Naive thymus-derived CD8-positive, alpha-beta T cell (primary cell): ENCODE data around the gene DSCAM. TPM values are rescaled to one million over a fixed set of nuclear protein-coding genes. Genes with fewer than 3 reads are reported as not detected.
A peak's percentile ranks its signal among the peaks of the same experiment; 100 is the strongest.

Experiments
- ATAC-seq, 2 donors: fragments of 150-1000 bp; cut with Tn5 transposase in 1 of 2; sonication (Bioruptor Pico), chemical (Tn5 transposase) in 1 of 2; 1 replicate in 1 of 2; 2 replicates in 1 of 2; pipeline ENCODE4 v1.10.0; 2021; ENCODE audit warnings: mild to moderate bottlenecking in 2 of 2, moderate library complexity in 2 of 2
- POLR2A ChIA-PET: fragments of 350-600 bp; sonication (Branson Sonifier 250); formaldehyde crosslinking; loops from one replicate; lab custom pipeline; 2021; ENCODE audit warnings: antibody characterized with exemption; lab: Charles Lee
- DNase-seq, 10 donors: peaks; one replicate each; pipeline versions ENCODE4 v3.0.0 to v3.0.0-alpha.2; 2020 to 2022
- H3K27ac Mint-ChIP-seq, 10 donors: one replicate each; pipeline ENCODE4 v1.8.0; 2020 to 2022; ENCODE audit warnings: mild to moderate bottlenecking in 10 of 10, mixed read lengths in 10 of 10, moderate library complexity in 4 of 10, inconsistent platforms in 1 of 10
- H3K27me3 Mint-ChIP-seq, 5 donors: one replicate each; pipeline ENCODE4 v1.8.0; 2021 to 2022; ENCODE audit warnings: mixed read lengths in 5 of 5
- H3K36me3 Mint-ChIP-seq, 3 donors: one replicate each; pipeline ENCODE4 v1.8.0; 2020 to 2022; ENCODE audit warnings: mixed read lengths in 3 of 3, mild to moderate bottlenecking in 2 of 3, inconsistent platforms in 1 of 3
- H3K4me1 Mint-ChIP-seq, 4 donors: one replicate each; pipeline ENCODE4 v1.8.0; 2021 to 2022; ENCODE audit warnings: mixed read lengths in 4 of 4
- H3K4me3 Mint-ChIP-seq, 10 donors: one replicate each; pipeline ENCODE4 v1.8.0; 2020 to 2022; ENCODE audit warnings: mild to moderate bottlenecking in 10 of 10, mixed read lengths in 10 of 10, moderate library complexity in 6 of 10, inconsistent platforms in 1 of 10
- H3K9me3 Mint-ChIP-seq, 9 donors: one replicate each; pipeline ENCODE4 v1.8.0; 2020 to 2022; ENCODE audit warnings: mixed read lengths in 9 of 9, mild to moderate bottlenecking in 3 of 9, inconsistent platforms in 1 of 9, moderate library complexity in 1 of 9
- polyA plus RNA-seq, 3 donors: library from polyadenylated mRNA; unstranded; fragments of 300-500 nt; fragmentation: Illumina TruSeq; gene quantifications; one replicate each; pipeline ENCODE4 v1.2.3, GENCODE V29; 2021
- total RNA-seq, 8 experiments: library from RNA in 2 of 8; stranded (reverse) in 2 of 8; gene quantifications; one replicate each; pipeline ENCODE4 v1.2.3 and lab custom pipeline; 2021 to 2026

DSCAM gene
- total and polyA plus RNA-seq, 5 experiments from 2014 or later: not detected

- H3K36me3 Mint-ChIP-seq: peaks cover 0 to 3% (median 0%) of the 10 kb centered on the region in 3 donors
- H3K9me3 Mint-ChIP-seq: peaks cover 0 to 4% (median under 1%) of the 10 kb centered on the region in 9 donors
- no peak overlapping the region for H3K4me3 Mint-ChIP-seq
- no peaks in the 10 kb centered on the region for H3K4me1 Mint-ChIP-seq
- peaks cover 4 to 18% (median 16%) of the 10 kb centered on the region in 5 donors for H3K27me3 Mint-ChIP-seq
- H3K27ac Mint-ChIP-seq: no peak overlapping the region
- no peak for DNase-seq
- no peak for ATAC-seq
- POLR2A ChIA-PET: no interaction called here
These were observed 5.6 kb upstream of the DSCAM start for GRCh38 chr21:40852563-40852962.

DNA sequence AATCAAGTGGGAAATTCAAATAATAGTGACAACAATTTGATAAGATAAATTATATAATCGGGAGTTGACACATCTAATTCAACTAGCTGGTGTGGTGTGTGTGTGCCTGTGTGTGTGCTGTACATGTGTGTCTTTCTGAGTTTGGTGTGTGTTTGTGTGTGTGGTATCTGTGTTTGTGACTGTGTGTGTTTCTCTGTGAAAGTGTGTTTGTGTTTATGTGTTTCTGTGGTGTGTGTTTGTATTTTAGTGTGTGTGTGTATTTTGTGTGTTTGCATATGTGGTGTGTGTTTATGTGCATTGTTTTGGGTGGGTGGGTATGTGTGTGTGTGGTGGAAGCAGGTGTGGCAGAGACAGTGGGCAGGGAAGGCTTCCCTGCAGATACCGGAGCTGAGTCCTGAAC is 4.8 kb upstream of the DSCAM start:
- peaks cover 0 to 2% (median 0%) of the 10 kb centered on the region in 4 donors for H3K4me1 Mint-ChIP-seq
- POLR2A ChIA-PET: no interaction called here
- peaks cover 0 to 4% (median 0%) of the 10 kb centered on the region in 9 donors for H3K9me3 Mint-ChIP-seq
- H3K4me3 Mint-ChIP-seq: no peak overlapping the region
- peaks cover 0 to 24% (median 22%) of the 10 kb centered on the region in 5 donors for H3K27me3 Mint-ChIP-seq
- H3K27ac Mint-ChIP-seq: no peak overlapping the region
- DNase-seq (no peak), ATAC-seq (no peak)
- H3K36me3 Mint-ChIP-seq: peaks cover 0 to 7% (median 0%) of the 10 kb centered on the region in 3 donors

DNA sequence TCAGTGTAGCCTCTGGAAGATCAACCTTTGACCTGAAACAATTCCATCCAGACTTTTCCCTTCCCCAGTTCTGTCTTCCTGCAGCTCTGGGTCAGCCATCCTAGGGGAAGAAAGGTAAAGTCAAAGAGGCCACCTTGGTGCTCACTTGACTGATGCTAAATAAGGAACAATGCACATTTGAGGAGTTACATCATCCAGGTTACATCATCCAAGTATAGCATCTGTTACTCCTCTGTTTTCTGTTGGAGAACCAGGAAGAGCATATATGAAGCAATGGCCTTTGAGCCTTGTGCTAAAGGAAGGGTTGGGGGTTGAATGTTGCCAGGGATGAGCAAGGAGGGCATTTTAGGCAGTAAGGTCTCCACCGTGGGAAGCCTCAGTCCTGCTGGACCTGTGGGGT is 3.1 kb upstream of the DSCAM start:
- DNase-seq (no peak), ATAC-seq (no peak)
- H3K4me1 Mint-ChIP-seq: peaks cover 0 to 2% (median 0%) of the 10 kb centered on the region in 4 donors
- peaks cover 0 to 4% (median 0%) of the 10 kb centered on the region in 9 donors for H3K9me3 Mint-ChIP-seq
- POLR2A ChIA-PET: no interaction called here
- no peak overlapping the region for H3K27ac Mint-ChIP-seq
- H3K27me3 Mint-ChIP-seq: peaks cover 9 to 34% (median 25%) of the 10 kb centered on the region in 5 donors
- H3K4me3 Mint-ChIP-seq: no peak overlapping the region
- H3K36me3 Mint-ChIP-seq: peaks cover 0 to 7% (median 0%) of the 10 kb centered on the region in 3 donors

GRCh38 chr21:40847951-40848350 is 993 bp upstream of the DSCAM start:
- Mint-ChIP-seq H3K27me3 (peaks cover 16 to 43% (median 22%) of the 10 kb centered on the region in 5 donors), H3K4me1 (peaks cover 0 to 2% (median 0%) of the 10 kb centered on the region in 4 donors), H3K27ac (no peak overlapping the region), H3K4me3 (no peak overlapping the region), H3K9me3 (no peaks in the 10 kb centered on the region), H3K36me3 (peaks cover 0 to 7% (median 0%) of the 10 kb centered on the region in 3 donors)
- DNase-seq: no peak
- POLR2A ChIA-PET: no interaction called here
- no peak for ATAC-seq

DNA sequence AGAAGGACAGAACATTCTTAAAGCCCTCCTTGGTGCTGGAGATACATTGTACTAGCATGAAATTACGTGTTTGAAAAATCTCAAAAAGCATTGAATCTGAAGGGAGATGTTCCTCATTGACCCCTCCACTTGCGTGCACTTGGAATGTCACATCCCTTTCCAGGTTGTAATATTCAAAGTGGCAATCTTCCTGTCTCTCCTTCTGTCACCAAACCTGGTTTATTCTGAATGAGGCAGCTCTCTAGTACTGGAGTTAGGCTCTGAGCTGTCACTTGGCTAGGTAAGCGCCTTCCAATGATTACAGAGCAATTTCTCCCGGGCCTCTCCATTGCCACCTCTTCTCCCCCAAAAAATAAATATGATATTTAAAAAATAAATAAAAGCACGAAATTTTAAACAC is 855 bp downstream of the DSCAM start:
- peaks cover 0 to 7% (median 0%) of the 10 kb centered on the region in 3 donors for H3K36me3 Mint-ChIP-seq
- no peak overlapping the region for H3K4me3 Mint-ChIP-seq
- no peak overlapping the region for H3K27ac Mint-ChIP-seq
- H3K27me3 Mint-ChIP-seq: peaks cover 29 to 55% (median 36%) of the 10 kb centered on the region in 5 donors
- DNase-seq: no peak
- POLR2A ChIA-PET: no interaction called here
- no peak for ATAC-seq
- H3K9me3 Mint-ChIP-seq: no peaks in the 10 kb centered on the region
- H3K4me1 Mint-ChIP-seq: peaks cover 0 to 8% (median 2%) of the 10 kb centered on the region in 4 donors

DNA sequence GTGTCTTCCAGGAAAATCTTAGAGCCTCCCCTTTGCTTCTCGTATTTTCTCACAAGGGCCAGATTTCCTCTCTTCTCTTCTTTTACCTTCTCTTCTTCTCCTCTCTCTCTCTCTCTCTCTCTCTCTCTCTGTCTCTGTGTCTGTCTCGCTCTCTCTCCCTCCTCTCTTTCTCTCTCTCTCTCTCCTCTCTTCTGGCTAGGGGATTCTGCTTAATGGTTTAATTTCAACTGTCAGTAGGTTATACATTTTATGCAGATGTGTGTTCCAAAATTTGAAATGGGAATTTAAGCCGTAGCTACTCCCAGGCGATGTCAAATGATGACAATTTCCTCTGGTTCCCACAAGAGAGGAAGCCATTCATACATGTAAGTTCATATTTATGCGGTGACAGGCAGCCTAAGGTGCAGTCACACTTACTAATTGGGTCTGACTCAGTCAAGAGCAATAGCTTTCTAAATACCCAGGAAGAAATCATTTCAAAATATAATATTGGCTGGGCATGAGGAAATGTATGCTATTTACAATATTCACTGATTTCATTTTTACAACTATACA is 1.4 kb downstream of the DSCAM start:
- DNase-seq (no peak), ATAC-seq (no peak)
- Mint-ChIP-seq H3K27me3 (peaks cover 34 to 61% (median 41%) of the 10 kb centered on the region in 5 donors), H3K27ac (no peak overlapping the region), H3K36me3 (peaks cover 0 to 7% (median 0%) of the 10 kb centered on the region in 3 donors), H3K9me3 (no peaks in the 10 kb centered on the region), H3K4me1 (peaks cover 0 to 11% (median 3%) of the 10 kb centered on the region in 4 donors), H3K4me3 (no peak overlapping the region)
- POLR2A ChIA-PET: no interaction called here

GRCh38 chr21:40844935-40845334 is 2.0 kb downstream of the DSCAM start:
- ATAC-seq (no peak), DNase-seq (no peak)
- Mint-ChIP-seq H3K27me3 (peaks cover 35 to 67% (median 47%) of the 10 kb centered on the region in 5 donors), H3K27ac (no peak overlapping the region), H3K9me3 (no peaks in the 10 kb centered on the region), H3K4me1 (peaks cover 0 to 11% (median 3%) of the 10 kb centered on the region in 4 donors), H3K36me3 (peaks cover 0 to 7% (median 0%) of the 10 kb centered on the region in 3 donors), H3K4me3 (no peak overlapping the region)
- POLR2A ChIA-PET: no interaction called here

DNA sequence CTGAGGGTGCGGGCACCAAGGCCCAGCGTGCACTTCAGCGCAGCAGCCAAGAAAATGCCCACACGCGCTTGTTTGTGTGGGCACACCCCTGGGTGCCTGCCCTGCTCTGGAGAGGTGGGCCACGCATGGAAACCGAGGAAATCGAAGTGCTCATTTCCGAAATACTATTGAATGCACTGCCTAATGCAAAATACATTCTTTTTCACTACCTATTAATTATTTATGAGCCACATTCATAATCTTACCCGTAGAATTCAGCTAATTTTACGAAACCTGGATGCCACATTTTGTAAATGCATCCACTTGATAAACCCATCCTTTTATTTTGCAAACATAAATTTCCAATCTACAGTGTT is 4.8 kb downstream of the DSCAM start:
- POLR2A ChIA-PET: no interaction called here
- Mint-ChIP-seq H3K4me3 (no peak overlapping the region), H3K4me1 (peaks cover 0 to 11% (median 3%) of the 10 kb centered on the region in 4 donors), H3K36me3 (no peaks in the 10 kb centered on the region), H3K27me3 (peaks cover 30 to 58% (median 46%) of the 10 kb centered on the region in 5 donors), H3K27ac (no peak overlapping the region), H3K9me3 (no peaks in the 10 kb centered on the region)
- DNase-seq: no peak
- ATAC-seq: no peak

DNA sequence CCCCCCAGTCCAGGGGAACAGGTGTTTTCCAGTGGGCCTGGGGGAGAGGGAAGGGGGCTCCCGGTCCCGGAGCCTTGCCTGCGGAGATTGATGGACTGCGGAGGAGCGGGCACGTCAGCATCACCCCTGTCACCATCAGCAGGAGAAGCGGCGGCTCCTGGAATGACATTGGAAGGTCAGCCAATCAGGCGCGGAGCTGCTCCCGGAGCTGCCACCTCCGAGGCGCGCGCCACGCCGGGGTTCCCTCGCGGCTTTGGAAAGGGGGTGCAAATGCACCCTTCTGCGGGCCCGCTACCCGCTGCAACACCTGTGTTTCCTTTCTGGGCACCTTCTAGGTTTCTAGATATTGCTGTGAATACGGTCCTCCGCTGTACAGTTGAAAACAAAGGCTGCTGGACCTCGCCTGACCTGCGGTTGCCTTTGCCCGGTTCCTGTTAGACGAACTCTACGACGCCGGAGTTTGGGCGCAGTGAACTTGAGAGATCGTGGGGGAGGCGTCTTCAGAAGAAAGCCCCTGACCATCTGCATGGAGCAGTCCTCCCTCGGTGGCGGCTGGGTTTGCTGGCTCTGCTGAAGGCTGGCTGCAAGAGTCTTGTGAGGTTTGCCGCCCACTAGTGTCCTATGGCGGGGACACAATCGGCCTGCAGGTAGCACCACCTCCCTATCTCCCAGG is 5.3 kb downstream of the DSCAM start:
- no peak overlapping the region for H3K4me3 Mint-ChIP-seq

DNA sequence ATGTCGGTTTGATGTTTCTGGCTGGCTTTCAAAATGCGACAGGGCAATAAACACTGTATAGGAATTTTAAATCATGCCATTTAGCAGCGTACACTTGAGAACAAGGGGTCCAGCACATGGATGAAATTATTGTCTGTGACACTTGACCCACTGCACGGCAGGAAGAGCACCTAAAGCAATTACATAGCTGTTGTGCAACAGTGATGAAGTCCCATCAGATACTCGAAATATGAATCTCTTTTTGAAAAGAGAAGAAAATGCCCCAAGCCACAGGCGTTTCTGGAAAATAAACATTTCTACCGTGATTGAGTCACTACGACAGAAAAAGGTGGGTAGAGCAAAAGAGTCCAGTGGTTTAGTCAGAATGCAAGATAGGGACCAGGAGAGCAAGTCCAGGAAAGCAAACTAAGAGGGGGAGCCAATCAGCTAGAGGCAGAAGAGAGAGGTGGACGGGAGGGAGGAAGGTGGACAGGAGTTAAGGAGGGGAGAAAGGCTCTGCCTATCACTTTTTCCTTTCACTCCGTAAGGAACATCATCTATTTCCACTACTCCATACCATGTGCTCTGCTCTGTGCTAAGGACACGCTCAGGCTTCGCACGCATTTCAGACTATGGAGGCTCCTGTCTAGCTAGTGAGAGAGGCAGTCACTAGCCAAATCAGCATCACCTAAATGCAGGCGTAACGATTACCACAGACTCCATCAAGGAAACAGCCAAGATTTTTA is 6.4 kb downstream of the DSCAM start:
- no peaks in the 10 kb centered on the region for H3K36me3 Mint-ChIP-seq
- peaks cover 32 to 67% (median 47%) of the 10 kb centered on the region in 5 donors for H3K27me3 Mint-ChIP-seq
- POLR2A ChIA-PET: no interaction called here
- H3K9me3 Mint-ChIP-seq: no peaks in the 10 kb centered on the region
- H3K4me3 Mint-ChIP-seq: no peak overlapping the region
- peaks cover 0 to 9% (median 3%) of the 10 kb centered on the region in 4 donors for H3K4me1 Mint-ChIP-seq
- DNase-seq (no peak), ATAC-seq (no peak)
- no peak overlapping the region for H3K27ac Mint-ChIP-seq

More for the DNA sequence above, 5.3 kb downstream of the DSCAM start:
- POLR2A ChIA-PET: no interaction called here
- H3K9me3 Mint-ChIP-seq: no peaks in the 10 kb centered on the region
- H3K27ac Mint-ChIP-seq: peak overlapping the region in 1 of 10 donors; percentile 53
- ATAC-seq: no peak
- H3K27me3 Mint-ChIP-seq: peaks cover 30 to 63% (median 47%) of the 10 kb centered on the region in 5 donors
- H3K36me3 Mint-ChIP-seq: no peaks in the 10 kb centered on the region
- peaks cover 0 to 9% (median 3%) of the 10 kb centered on the region in 4 donors for H3K4me1 Mint-ChIP-seq
- no peak for DNase-seq

DNA sequence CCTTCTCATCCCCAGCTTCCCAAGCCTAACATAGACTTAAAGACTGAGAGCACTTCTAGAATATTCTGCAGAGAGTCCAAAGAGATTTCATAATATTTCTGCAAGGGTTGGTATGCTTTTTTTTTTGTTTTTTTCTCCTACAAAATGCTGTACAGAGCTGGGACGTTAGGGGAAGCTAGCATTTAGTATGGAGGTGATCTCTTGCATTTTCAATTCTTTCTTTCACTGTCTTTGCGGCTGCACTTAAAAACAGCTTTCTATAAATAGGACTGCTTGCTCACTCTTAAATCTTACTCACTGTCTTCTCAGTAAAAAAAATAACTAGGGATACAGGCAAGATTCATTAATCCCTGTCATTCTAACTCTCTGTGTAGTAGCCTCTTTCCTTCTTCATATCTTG is 7.4 kb downstream of the DSCAM start:
- no peaks in the 10 kb centered on the region for H3K36me3 Mint-ChIP-seq
- H3K27ac Mint-ChIP-seq: no peak overlapping the region
- POLR2A ChIA-PET: no interaction called here
- no peak for DNase-seq
- ATAC-seq: no peak
- peaks cover 26 to 56% (median 43%) of the 10 kb centered on the region in 5 donors for H3K27me3 Mint-ChIP-seq
- no peak overlapping the region for H3K4me3 Mint-ChIP-seq
- H3K4me1 Mint-ChIP-seq: peaks cover 0 to 9% (median 3%) of the 10 kb centered on the region in 4 donors
- H3K9me3 Mint-ChIP-seq: peaks cover 0 to 3% (median 0%) of the 10 kb centered on the region in 9 donors

DNA sequence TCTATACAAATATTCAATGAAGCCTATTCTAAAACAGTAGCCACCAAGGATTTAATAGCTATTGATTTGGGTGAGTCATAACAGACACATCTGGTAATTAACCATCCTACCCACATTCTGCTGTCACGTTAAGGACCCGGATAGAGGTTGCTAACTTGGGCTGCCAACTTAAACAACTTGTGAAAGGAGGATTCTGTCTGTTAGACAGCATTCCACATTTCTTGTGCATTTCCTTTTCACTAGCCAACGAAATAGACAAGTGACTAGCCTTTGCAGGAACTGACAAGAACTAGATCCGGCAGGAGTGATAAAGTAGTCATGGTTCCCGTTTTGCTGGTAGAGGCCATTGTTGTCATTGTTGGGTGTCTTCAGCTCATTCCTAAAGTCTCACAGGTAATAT is 9.5 kb downstream of the DSCAM start:
- H3K36me3 Mint-ChIP-seq: no peaks in the 10 kb centered on the region
- POLR2A ChIA-PET: no interaction called here
- ATAC-seq: no peak

More for the DNA sequence above, 9.5 kb downstream of the DSCAM start:
- peaks cover 0 to 9% (median 3%) of the 10 kb centered on the region in 4 donors for H3K4me1 Mint-ChIP-seq
- peaks cover 0 to 4% (median 0%) of the 10 kb centered on the region in 9 donors for H3K9me3 Mint-ChIP-seq
- DNase-seq: no peak
- H3K4me3 Mint-ChIP-seq: no peak overlapping the region
- no peak overlapping the region for H3K27ac Mint-ChIP-seq
- peaks cover 22 to 49% (median 35%) of the 10 kb centered on the region in 5 donors for H3K27me3 Mint-ChIP-seq
